T-cell (primary cell): Measurements from ENCODE around the gene ALDH4A1. TPM values are rescaled to one million over a fixed set of nuclear protein-coding genes. Genes with fewer than 3 reads are reported as not detected.

Experiments
- ATAC-seq, 4 experiments: fragments of 200-7000 bp in 3 of 4; fragments of 150-1000 bp in 1 of 4; cut with Tn5 transposase; replicated peaks in 1 of 4; 1 replicate in 3 of 4; 2 replicates in 1 of 4; pipeline ENCODE4 v1.10.0; 2021; ENCODE audit warnings: moderate library complexity in 3 of 4, mild to moderate bottlenecking in 2 of 4, moderate number of reproducible peaks in 1 of 4
- CTCF ChIA-PET, 2 donors: fragments of 300-600 bp; sonication (Branson Sonifier 250); formaldehyde crosslinking; loops; one replicate each; lab custom pipeline; 2022; ENCODE audit warnings: antibody characterized with exemption in 2 of 2; lab: Charles Lee
- POLR2A ChIA-PET, 2 donors: fragments of 300-600 bp; sonication (Branson Sonifier 250); formaldehyde crosslinking; loops; one replicate each; lab custom pipeline; 2022; ENCODE audit warnings: antibody characterized with exemption in 2 of 2; lab: Charles Lee
- DNase-seq, 35 experiments: peaks; one replicate each; pipeline versions ENCODE4 v3.0.0 to v3.0.0-alpha.2; 2013 to 2023
- H3K27ac ChIP-seq: one replicate; pipeline ENCODE4 v1.5.1; 2013; ENCODE audit warnings: low read length
- H3K27me3 ChIP-seq, 2 experiments: replicated peaks in 1 of 2; 1 replicate in 1 of 2; 2 replicates in 1 of 2; pipeline versions ENCODE4 v1.6.1 to v1.7.0; 2013; ENCODE audit warnings: low read length in 1 of 2, mixed read lengths in 1 of 2; ENCODE audit not compliant: control insufficient read depth in 2 of 2, insufficient read depth in 2 of 2; ENCODE audit errors: extremely low read depth in 1 of 2
- H3K36me3 ChIP-seq, 2 donors: 1 replicate in 1 of 2; 2 replicates in 1 of 2; pipeline versions ENCODE4 v1.6.1 to v1.7.0; 2013; ENCODE audit warnings: low read length in 1 of 2; ENCODE audit not compliant: control insufficient read depth in 2 of 2, insufficient read depth in 1 of 2; ENCODE audit errors: extremely low read depth in 1 of 2
- H3K4me1 ChIP-seq, 2 experiments: 1 replicate in 1 of 2; 2 replicates in 1 of 2; pipeline versions ENCODE4 v1.6.1 to v1.7.0; 2013; ENCODE audit warnings: low read length in 2 of 2, mixed read lengths in 1 of 2; ENCODE audit not compliant: insufficient read depth in 2 of 2, control insufficient read depth in 1 of 2; ENCODE audit errors: extremely low read depth in 1 of 2
- H3K4me3 ChIP-seq, 2 donors: 1 replicate in 1 of 2; 2 replicates in 1 of 2; pipeline versions ENCODE4 v1.5.1 to v1.7.0; 2013; ENCODE audit warnings: mild to moderate bottlenecking in 2 of 2, low read length in 1 of 2, moderate library complexity in 1 of 2; ENCODE audit not compliant: control insufficient read depth in 1 of 2; ENCODE audit errors: extremely low read depth in 1 of 2
- H3K9me3 ChIP-seq: 2 replicates; pipeline ENCODE4 v1.7.0; 2013
- H3K27ac Mint-ChIP-seq, 2 donors: one replicate each; pipeline ENCODE4 v1.8.0; 2020 to 2021; ENCODE audit warnings: mild to moderate bottlenecking in 2 of 2, mixed read lengths in 2 of 2
- H3K27me3 Mint-ChIP-seq, 2 donors: one replicate each; pipeline ENCODE4 v1.8.0; 2021 to 2022; ENCODE audit warnings: mixed read lengths in 2 of 2
- H3K36me3 Mint-ChIP-seq: one replicate; pipeline ENCODE4 v1.8.0; 2021; ENCODE audit warnings: mixed read lengths
- H3K4me1 Mint-ChIP-seq, 3 donors: one replicate each; pipeline ENCODE4 v1.8.0; 2020 to 2022; ENCODE audit warnings: mixed read lengths in 3 of 3, mild to moderate bottlenecking in 1 of 3
- H3K4me3 Mint-ChIP-seq, 3 donors: one replicate each; pipeline ENCODE4 v1.8.0; 2020 to 2022; ENCODE audit warnings: mild to moderate bottlenecking in 3 of 3, mixed read lengths in 3 of 3, moderate library complexity in 3 of 3
- H3K9me3 Mint-ChIP-seq, 3 donors: one replicate each; pipeline ENCODE4 v1.8.0; 2020 to 2022; ENCODE audit warnings: mixed read lengths in 3 of 3
- WGBS: methylation state at CpG from one replicate; pipeline ENCODE4 v1.1.5; 2013; ENCODE audit warnings: missing lambda C conversion rate; ENCODE audit not compliant: insufficient coverage; 5-methylcytosine and 5-hydroxymethylcytosine counted together
- total RNA-seq, 35 experiments: library from RNA in 6 of 35; stranded (reverse) in 6 of 35; fragments of 120-200 nt in 1 of 35; gene quantifications; one replicate each; pipeline versions ENCODE4 v1.2.1 to v1.2.4 and lab custom pipeline; 2013 to 2026

The ALDH4A1 gene
- total RNA-seq, 5 donors from 2014 or later (not counting 1 experiment from before 2014, with no cell fraction given): 0.85 to 2.8 (median 2.2) TPM

DNA sequence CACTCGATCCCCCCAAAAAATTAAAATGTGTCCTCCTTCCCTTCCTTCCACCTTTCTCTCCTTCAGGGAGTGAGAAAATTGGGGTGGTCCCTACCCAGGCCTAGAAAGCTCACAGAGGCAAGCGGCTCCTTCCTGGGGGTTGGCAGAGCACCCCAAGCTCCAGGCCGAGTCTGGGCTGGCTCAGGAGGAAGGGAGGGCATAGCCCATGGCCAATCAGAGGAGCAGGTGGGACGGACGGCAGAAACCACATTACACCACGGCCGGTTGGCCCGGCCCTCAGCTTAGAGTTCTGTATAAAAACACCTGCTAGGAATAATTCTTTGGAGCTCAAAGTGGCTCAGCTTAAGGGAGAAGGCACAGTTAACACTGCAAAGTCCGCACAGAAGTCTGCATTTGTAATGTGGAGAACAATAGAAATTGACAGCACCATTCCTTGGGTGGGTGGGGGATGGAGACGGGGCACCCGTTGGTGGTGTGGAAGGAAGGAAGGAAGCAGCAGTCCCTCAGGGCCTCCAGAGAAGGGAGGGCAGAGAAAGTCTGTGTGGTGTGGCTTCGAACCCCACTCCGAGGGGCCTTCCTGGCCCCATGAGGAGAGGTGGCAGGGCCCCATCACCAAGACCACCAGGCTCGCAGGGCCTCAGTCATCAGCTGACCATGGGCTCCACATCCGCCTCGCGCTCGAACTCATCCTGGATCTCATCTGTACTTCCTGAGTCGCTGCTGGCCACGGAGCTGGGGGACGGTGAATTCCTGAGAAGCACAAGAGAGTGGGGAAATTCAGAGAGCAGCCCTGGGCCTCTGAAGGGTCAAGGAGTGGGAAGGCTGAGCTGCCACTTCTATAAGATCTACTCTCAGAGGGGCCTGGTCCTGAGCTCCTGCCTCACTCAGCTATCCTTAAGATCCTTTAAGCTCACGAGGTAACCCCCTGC is 5.8 kb upstream of the ALDH4A1 start:
- Mint-ChIP-seq H3K4me1 (peaks cover 12 to 26% (median 19%) of the 10 kb centered on the region in 3 donors), H3K27me3 (no peaks in the 10 kb centered on the region), H3K9me3 (no peaks in the 10 kb centered on the region), H3K27ac (peak overlapping the region in 1 of 2 donors; percentile 46), H3K4me3 (peak overlapping the region in 1 of 3 donors; percentile 28), H3K36me3 (peaks cover 30% of the 10 kb centered on the region)
- Histone ChIP-seq H3K4me1 (peaks cover 1 to 13% of the 10 kb centered on the region in 2 experiments), H3K27me3 (no peaks in the 10 kb centered on the region), H3K9me3 (no peaks in the 10 kb centered on the region), H3K27ac (no peak overlapping the region), H3K36me3 (peaks cover 22 to 73% of the 10 kb centered on the region in 2 donors), H3K4me3 (no peak overlapping the region)
- ATAC-seq: no peak
- CTCF ChIA-PET: interaction anchor here (0.5 to 3.4 kb wide), 15 partner anchors 9 to 311 kb away, joined by 3 to 26 read pairs (median 4); no protein-coding TSS in a partner anchor
- POLR2A ChIA-PET: no interaction called here
- peak in 1 of 35 experiments; percentile 11 for DNase-seq
- 64% methylated on average over 6 of the region's 22 CpGs for WGBS

- H3K27me3 ChIP-seq: no peaks in the 10 kb centered on the region
- 82% methylated on average over 4 of the region's 16 CpGs for WGBS
- Mint-ChIP-seq H3K9me3 (no peaks in the 10 kb centered on the region), H3K4me1 (peaks cover 18 to 29% (median 20%) of the 10 kb centered on the region in 3 donors), H3K36me3 (peaks cover 27% of the 10 kb centered on the region), H3K27me3 (no peaks in the 10 kb centered on the region), H3K27ac (peak overlapping the region; percentile 11 to 39), H3K4me3 (no peak overlapping the region)
- no peak overlapping the region for H3K27ac ChIP-seq
- H3K4me1 ChIP-seq: peaks cover 3 to 13% of the 10 kb centered on the region in 2 experiments
- CTCF ChIA-PET: interaction anchor here (0.7 to 3.4 kb wide), 17 partner anchors 8 to 297 kb away, joined by 3 to 26 read pairs (median 4); no protein-coding TSS in a partner anchor
- H3K9me3 ChIP-seq: no peaks in the 10 kb centered on the region
- POLR2A ChIA-PET: no interaction called here
- DNase-seq (peak in 33 of 35 experiments; percentile 30 to 83 (median 51)), ATAC-seq (no peak)
- peaks cover 22 to 65% of the 10 kb centered on the region in 2 donors for H3K36me3 ChIP-seq
- no peak overlapping the region for H3K4me3 ChIP-seq
Measured at GRCh38 chr1:18907021-18907916, 4.9 kb upstream of the ALDH4A1 start.

- Mint-ChIP-seq H3K9me3 (no peaks in the 10 kb centered on the region), H3K4me3 (peak overlapping the region; percentile 85 to 91 (median 88)), H3K27me3 (no peaks in the 10 kb centered on the region), H3K36me3 (peaks cover 5% of the 10 kb centered on the region), H3K4me1 (peaks cover 32 to 47% (median 41%) of the 10 kb centered on the region in 3 donors), H3K27ac (peak overlapping the region; percentile 96 to 99)
- DNase-seq (no peak), ATAC-seq (no peak)
- ChIA-PET CTCF (interaction anchor here in 1 of 2 donors (1.0 to 1.8 kb wide), 6 partner anchors 10 to 210 kb away, joined by 3 to 14 read pairs (median 5); partner anchors contain the start of gene IFFO2), POLR2A (interaction anchor here in 1 of 2 donors (0.6 to 1.0 kb wide), 2 partner anchors 53 to 299 kb away, joined by 5 read pairs; partner anchors contain the start of gene IFFO2)
- Histone ChIP-seq H3K27me3 (no peaks in the 10 kb centered on the region), H3K9me3 (no peaks in the 10 kb centered on the region), H3K27ac (peak overlapping the region; percentile 75), H3K4me1 (peaks cover 16 to 33% of the 10 kb centered on the region in 2 experiments), H3K4me3 (peak overlapping the region; percentile 75 to 77), H3K36me3 (peaks cover 8 to 30% of the 10 kb centered on the region in 2 donors)
- 100% methylated on average over 1 of the region's 8 CpGs for WGBS
Measured at GRCh38 chr1:18903291-18903756, 969 bp upstream of the ALDH4A1 start.

DNA sequence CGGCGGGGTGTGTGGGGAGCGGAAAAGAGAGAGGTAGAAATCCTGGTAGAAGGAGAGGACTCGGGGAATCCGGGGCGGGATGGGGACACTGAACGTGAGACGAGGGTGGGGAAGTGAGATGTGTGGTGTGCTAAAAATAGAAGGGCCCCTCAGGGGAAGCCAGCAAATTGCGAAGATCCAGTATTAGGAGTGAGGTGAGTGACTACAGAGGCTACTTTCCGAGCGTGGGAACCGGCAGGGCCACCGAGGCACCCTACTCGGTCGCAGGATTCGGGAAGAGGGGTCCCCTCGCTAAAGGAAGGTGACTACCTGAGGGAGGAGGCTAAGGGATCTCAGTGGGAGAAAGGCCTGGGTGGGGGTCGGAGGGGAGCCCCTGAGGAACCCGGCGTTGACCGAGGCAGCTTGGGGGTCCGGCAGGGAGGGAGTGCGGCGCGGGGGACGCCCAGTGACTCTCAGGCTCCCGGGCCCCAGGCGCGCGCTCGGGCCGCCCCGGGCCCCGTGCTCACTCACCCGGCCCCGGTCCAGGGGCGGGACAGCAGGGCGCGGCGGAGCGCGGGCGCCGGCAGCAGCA is 318 bp downstream of the ALDH4A1 start:
- Mint-ChIP-seq H3K36me3 (no peaks in the 10 kb centered on the region), H3K9me3 (no peaks in the 10 kb centered on the region), H3K4me1 (peaks cover 30 to 44% (median 31%) of the 10 kb centered on the region in 3 donors), H3K4me3 (peak overlapping the region; percentile 88 to 91 (median 88)), H3K27me3 (no peaks in the 10 kb centered on the region), H3K27ac (peak overlapping the region; percentile 86 to 99)
- ChIA-PET CTCF (interaction anchor here in 1 of 2 donors (1.2 to 1.8 kb wide), 4 partner anchors 11 to 173 kb away, joined by 3 to 14 read pairs (median 7); partner anchors contain the start of gene IFFO2), POLR2A (interaction anchor here in 1 of 2 donors (0.8 kb wide), 1 partner anchor 15 kb away, joined by 3 read pairs; no protein-coding TSS in a partner anchor)
- peak overlapping the region; percentile 75 for H3K27ac ChIP-seq
- no peaks in the 10 kb centered on the region for H3K27me3 ChIP-seq
- 1% methylated on average over 40 of the region's 44 CpGs for WGBS
- H3K9me3 ChIP-seq: no peaks in the 10 kb centered on the region
- peaks cover 16 to 30% of the 10 kb centered on the region in 2 experiments for H3K4me1 ChIP-seq
- DNase-seq (peak in 1 of 35 experiments; percentile 34), ATAC-seq (no peak)
- H3K36me3 ChIP-seq: peaks cover 0 to 18% of the 10 kb centered on the region in 2 donors
- H3K4me3 ChIP-seq: peak overlapping the region; percentile 75 to 77

- POLR2A ChIA-PET: interaction anchor here in 1 of 2 donors (0.5 kb wide), 1 partner anchor 110 kb away, joined by 4 read pairs; no protein-coding TSS in a partner anchor
- H3K9me3 Mint-ChIP-seq: no peaks in the 10 kb centered on the region
- Histone ChIP-seq H3K27me3 (no peaks in the 10 kb centered on the region), H3K4me3 (peak overlapping the region in 1 of 2 donors; percentile 75), H3K27ac (no peak overlapping the region), H3K36me3 (peaks cover 0 to 13% of the 10 kb centered on the region in 2 donors), H3K9me3 (no peaks in the 10 kb centered on the region), H3K4me1 (peaks cover 16 to 27% of the 10 kb centered on the region in 2 experiments)
- H3K36me3 Mint-ChIP-seq: no peaks in the 10 kb centered on the region
- ATAC-seq (no peak), DNase-seq (no peak)
- WGBS: 75% methylated on average over 2 of the region's 9 CpGs
- CTCF ChIA-PET: no interaction called here
- H3K4me1 Mint-ChIP-seq: peaks cover 28 to 37% (median 28%) of the 10 kb centered on the region in 3 donors
- peak overlapping the region; percentile 88 to 91 (median 88) for H3K4me3 Mint-ChIP-seq
- H3K27ac Mint-ChIP-seq: peak overlapping the region; percentile 73 to 86
- H3K27me3 Mint-ChIP-seq: no peaks in the 10 kb centered on the region
Measured at GRCh38 chr1:18901147-18901951, 1.0 kb downstream of the ALDH4A1 start.
